22Rv1 (cell line): ENCODE data around the gene DTWD1.
"Not testable (repeated sequence)": the region's sequence is repeated elsewhere in the genome, so short reads cannot be mapped to it uniquely, and the experiment has no call there.

Experiments used
- H3K27ac ChIP-seq: fragments of 450-650 bp; 2 replicates; pipeline ENCODE4 v1.5.1; 2017
- CTCF ChIP-seq: fragments of 450-650 bp; IDR thresholded peaks from 2 replicates; pipeline ENCODE4 v1.5.1; 2017; ENCODE audit warnings: mild to moderate bottlenecking
- ZFX ChIP-seq: fragments of 450-650 bp; IDR thresholded peaks from 2 replicates; pipeline ENCODE4 v1.6.1; 2017; ENCODE audit warnings: antibody characterized with exemption, borderline replicate concordance

Gene DTWD1

GRCh38 chr15:49620658-49621368 lies at the start of gene DTWD1, which contains the start of gene FAM227B:
Gene DTWD1 (plus strand): TSS chr15:49621048. CDS start chr15:49625168, 4,120 bp downstream.
Gene FAM227B (minus strand): TSS chr15:49620818. CDS start chr15:49615171, 5,647 bp downstream.
- no peak for TF ChIP-seq CTCF
- TF ChIP-seq ZFX = no peak

GRCh38 chr15:49573421-49573820 lies 47.4 kb upstream of the DTWD1 start:
- no peak for TF ChIP-seq ZFX
- TF ChIP-seq CTCF = no peak

More at GRCh38 chr15:49620658-49621368, at the start of gene DTWD1, which contains the start of gene FAM227B:
- peak within 1 kb of the TSS; percentile 73 for H3K27ac ChIP-seq

GRCh38 chr15:49589030-49589429 lies 31.8 kb upstream of the DTWD1 start:
- TF ChIP-seq ZFX (no peak), CTCF (no peak)
- H3K27ac ChIP-seq = no peak overlapping the region

More at GRCh38 chr15:49573421-49573820, 47.4 kb upstream of the DTWD1 start:
- H3K27ac ChIP-seq = no peak overlapping the region

DNA sequence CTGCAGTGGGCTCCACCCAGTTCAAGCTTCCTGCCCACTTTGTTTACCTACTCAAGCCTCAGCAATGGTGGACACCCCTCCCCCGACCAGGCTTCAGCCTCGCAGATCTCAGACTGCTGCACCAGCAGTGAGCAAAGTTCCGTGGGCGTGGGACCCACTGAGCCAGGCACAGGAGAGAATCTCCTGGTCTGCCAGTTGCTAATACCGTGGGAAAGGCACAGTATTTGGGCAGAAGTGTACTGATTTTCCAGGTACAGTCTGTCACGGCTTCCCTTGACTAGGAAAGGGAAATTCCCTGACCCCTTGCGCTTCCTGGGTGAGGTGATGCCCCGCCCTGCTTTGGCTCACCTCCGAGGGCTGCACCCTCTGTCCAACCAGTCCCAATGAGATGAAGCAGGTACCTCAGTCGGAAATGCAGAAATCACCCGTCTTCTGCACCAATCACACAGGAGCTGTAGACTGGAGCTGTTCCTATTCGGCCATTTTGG lies 28.0 kb upstream of the DTWD1 start:
- H3K27ac ChIP-seq = not testable (repeated sequence)

DNA sequence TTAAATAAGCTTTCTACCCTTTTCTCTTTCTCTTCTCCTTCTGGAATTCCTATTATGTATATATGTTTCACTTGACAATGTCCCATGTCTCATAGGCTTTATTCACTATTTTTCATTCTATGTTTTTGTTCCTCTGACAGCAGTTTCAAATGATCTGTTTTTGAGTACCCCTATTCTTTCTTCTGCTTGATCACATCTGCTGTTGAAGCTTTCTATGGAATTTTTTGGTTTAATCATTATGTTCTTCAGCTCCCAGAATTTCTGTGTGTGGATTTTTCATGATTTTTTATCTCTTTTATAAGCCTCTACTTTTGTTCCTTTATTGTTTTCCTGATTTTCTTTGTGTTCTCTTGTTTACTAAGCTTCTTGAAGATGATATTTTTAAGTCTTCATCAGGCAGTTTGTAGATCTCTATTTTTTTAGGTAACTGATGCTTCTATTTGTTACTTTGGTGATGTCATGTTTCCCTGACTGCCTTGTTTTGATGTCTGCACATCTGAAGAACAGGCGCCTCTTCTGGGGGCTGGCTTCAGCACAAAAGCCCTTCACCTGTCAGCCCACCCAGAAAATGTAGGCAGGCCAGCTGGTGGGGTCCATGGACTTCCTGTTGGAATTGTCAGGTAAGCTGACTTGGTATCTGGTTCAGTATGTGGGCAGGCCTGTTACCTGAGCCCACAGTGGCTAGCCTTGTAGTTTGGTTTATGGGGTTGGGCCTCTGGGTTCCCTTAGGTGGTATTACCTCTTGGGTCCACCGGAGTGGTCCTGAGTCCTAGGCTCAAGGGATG lies 16.0 kb upstream of the DTWD1 start:
- H3K27ac ChIP-seq = no peak overlapping the region
- no peak for TF ChIP-seq ZFX
- no peak for TF ChIP-seq CTCF

DNA sequence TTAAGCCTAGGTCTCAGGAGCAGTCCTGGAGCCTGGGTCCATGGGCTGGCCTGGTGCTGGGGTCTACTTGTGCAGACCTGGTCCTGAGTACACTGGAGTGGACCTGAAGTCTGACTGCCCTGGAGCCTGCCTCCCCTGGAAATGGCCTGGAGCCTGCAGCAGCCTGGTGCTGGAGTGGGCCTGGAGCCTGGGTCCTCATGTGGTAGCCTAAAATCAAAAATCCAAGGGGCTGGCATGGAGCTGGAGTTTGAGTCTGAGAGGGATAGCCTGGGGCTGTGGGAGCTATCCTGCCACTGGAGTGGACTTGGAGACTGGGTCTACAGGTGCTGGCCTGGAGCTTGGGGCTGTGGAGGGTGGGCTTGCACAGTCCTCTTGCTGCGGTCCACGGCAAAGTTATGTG lies 15.3 kb upstream of the DTWD1 start:
- TF ChIP-seq ZFX = no peak
- no peak for TF ChIP-seq CTCF
- H3K27ac ChIP-seq = no peak overlapping the region

- no peak for TF ChIP-seq ZFX
- TF ChIP-seq CTCF = no peak
- no peak overlapping the region for H3K27ac ChIP-seq
Observed at GRCh38 chr15:49606594-49606993, 14.3 kb upstream of the DTWD1 start.
